ENCODE data around the gene PDE6B. TPM values are rescaled to one million over a fixed set of nuclear protein-coding genes. Genes with fewer than 3 reads are reported as not detected.
"Not testable (repeated sequence)": the region's sequence is repeated elsewhere in the genome, so short reads cannot be mapped to it uniquely, and the experiment has no call there.

The PDE6B gene
- polyA plus RNA-seq, 3 donors, result 40.3 to 56.1 (median 46.4) TPM

DNA sequence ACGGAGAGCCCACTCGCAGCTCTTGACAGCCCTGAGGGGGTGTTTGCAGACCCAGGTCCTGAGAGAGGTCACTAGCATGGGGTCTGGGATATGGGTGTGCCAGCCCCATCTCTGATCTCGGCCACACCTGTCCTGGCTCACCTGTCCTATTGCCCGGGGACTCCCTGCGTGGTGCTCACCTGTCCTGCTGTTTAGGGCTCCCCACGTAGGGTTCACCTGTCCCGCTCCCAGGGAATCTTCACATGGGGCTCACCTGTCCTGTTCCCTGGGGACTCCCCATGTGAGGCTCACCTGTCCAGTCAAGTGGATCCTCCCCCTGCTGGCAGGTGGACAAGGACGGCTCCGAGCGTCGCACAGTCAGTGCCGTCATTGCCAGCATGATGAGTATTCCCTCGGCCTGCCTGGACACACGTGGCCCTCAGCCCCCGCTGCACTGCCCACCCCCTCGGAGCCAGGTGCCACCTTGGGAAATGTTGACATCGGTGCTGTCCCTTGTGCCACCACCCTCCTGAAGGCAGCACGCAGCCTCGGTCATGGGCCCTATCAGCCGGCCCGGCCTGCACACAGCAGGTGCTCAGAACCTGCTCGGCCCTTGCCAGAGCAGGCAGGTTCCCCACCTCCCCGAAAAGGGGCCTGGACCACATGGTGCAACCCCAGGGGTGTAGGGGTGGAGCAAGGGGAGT, 57.3 kb downstream of the PDE6B start:
- DNase-seq, result no peak

DNA sequence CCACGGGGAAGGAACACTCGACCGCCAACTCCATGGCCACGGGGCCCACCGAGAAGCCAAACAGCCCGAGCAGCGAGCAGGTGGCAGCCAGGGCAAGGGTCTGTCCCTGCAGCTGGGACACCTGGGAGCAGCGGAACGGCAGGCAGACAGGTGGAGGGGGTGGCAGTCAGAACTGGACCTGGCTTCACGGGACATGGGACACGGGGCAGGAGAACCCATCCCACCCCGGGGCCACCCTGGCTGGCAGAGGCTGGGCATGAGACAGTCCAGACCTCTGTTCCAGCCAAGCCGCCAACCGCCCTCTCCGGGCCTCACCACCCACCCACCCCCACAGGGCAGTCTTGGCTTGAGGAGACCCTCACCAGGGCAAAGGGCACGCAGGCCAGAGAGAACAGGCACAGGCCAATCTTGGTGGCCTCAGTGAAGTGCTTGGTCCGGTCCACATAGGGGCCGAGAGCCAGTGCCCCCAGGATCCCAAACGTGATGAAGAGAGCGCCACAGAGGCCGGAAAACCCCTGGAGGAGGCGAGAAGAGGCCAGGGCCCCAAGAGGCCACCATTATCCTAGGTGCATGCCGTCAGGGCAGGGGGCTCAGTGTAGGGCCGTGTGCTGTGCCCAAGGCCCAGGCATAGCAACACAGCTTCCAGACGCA, 58.0 kb downstream of the PDE6B start:
- no peak for DNase-seq

DNA sequence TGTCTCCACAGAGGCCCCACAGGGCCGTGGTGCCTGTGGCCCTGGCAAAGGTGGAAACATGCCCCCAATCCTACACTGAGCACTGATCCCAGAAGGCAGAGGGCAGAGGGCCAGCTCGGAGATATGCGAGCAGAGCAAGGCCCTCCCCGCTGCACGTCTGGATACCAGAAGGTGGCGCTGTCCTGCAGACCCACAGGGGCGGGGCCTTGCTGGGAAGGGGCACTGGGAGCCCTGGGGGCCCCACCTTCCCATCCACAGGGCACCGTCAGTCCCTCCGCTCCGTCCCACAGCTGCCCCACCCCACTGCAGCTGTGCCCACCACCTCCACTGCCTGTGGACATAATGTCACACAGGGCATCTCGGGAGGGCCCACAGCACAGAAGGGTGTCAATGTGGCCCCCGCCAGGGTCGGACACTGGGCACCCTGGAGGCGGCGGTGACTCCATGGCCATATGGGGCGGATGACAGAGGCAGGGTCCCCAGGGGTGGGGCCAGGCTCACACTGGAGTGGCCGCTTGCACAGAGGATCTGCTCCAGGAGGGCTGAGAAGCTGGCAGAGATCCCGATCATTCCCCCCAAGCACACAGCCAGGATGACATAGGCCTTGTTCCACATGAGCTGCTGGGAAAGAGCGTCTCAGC, 58.7 kb downstream of the PDE6B start:
- DNase-seq, result no peak

DNA sequence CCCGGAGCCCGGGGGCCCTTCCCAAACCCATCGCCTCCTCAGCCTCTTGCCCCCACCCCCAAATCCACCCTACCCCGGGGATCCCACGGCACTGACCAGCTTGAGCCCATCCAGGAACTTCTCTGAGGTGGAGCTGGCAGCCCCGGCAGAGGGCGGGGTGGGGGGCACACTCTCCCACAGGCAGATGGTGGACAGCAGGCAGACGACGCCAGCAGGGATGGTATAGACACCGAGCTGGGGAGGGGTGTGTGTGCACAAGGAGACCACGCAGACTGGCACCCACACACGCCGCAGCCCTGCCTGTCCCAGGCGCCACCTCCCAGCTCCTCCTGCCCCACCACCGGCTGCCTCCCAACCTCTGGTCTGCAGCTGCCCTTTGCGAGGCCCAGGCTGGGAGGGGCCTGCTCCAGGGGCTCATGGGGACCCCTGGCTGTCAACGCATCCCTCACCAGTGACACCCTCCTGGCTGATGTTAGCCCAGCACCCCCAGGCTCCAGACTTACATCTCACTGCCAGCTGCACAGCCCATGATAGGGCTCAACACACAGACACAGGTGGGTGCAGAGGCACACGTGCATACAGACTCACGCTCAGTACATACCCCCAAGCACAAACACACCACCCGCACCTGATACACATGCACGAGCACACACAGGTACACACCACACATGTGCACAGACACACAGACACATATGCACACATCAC, 59.4 kb downstream of the PDE6B start:
- no peak for DNase-seq

DNA sequence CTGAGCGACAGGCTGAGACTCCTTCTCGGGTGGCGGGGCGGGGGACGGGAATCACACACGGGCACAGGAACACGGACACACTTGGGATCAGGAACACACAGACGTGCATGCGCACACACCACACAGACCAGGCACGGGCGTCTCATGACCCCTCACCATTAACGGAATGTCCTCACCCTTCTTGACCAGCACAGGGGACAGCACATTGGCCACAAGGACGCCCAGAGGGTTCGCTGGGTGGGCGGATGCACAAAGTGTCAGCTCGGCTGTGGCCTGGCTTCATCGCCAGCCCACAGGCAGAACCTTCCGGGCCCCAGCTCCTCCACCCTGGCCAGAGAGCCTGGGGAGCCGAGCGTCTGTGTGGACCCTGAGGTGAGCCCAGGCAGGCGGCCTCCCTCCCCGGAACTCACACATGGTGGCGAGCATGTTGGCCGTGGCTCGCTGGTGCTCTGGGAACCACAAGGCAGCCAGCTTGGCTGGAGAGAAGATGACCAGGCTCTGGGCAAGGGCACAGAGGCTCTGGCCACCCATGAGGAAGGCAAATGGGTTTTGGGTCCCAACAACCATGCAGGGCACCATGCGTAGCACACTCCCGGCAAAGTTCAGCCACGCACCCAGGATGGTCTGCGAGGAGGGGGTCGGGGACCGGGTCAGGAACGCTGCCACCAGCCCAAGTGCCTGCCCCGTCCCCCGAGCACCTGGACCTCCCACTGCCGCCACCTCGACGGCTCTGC, 60.5 kb downstream of the PDE6B start:
- DNase-seq, result no peak

DNA sequence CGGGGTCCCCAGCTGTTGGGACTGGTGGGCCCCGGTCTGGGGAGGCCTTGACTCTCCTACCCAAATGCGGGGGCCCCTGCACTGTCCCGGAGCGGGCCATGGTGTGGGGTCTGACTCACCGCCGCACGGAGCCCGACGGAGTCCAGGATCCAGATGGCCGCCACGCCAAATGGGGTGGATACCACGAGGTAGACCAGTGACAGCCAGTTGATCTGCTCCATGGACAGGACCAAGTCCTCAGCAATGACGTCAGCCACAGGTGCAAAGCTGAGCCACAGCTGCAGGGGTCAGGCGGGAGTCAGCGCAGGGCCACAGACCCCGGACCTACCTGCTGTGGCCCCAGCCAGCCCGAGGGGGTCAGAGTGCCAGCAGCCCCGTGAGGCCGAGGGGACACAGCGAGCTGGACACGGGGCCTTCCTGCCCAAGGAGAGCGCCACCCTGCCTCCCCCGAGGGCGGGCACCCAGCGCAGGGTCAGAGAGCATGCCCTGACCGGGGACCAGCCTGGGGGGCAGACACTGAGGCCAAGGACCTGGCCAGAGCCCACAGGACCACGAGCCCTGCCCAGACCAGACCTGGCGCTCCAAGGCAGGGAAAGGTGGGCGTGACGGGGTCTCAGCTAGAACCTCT, 61.2 kb downstream of the PDE6B start:
- no peak for DNase-seq

DNA sequence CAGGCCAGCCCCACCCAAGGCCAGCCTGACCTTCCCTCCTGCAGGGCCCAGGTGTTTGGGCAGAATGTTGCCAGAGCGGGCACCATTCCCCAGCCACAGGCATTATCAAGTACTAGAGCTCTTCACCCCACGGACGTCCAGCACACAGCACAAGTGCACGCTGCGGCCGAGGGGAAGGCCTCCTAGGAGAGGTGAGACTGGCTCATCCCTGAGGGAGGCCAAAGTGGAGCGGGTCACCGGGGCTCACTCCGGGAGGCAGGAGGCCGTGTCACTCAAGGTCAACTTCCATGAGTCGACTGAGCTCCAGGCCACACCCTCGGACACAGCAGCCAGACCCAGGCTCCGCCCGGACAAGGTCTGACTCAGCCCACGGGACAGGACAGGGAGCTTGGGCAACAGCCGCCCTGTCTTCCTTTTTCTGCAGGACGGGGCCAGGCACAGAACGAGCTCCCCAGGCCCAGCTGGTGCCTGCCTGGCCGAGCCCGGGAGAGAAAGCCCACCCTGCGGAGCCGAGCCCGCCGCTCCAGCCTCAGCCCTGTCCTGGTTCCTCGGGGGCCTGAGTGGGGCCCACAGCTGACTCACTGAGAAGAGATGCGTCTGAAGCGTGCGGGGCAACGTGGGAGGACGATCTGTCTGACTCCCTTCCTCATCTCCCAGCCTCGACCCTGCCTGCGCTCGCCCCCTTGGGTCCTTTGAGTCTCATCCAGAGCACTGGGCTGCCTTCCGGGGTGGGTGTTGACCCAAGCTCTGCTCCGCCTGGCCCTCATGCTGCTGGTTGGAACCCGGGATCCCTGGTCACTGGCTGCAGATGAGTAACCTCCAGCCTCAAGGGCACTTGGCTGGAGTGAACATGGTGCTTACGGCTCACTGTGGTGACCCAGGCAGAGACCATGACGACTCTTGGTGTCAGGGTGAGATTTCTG, 61.9 kb downstream of the PDE6B start:
- no peak for DNase-seq

DNA sequence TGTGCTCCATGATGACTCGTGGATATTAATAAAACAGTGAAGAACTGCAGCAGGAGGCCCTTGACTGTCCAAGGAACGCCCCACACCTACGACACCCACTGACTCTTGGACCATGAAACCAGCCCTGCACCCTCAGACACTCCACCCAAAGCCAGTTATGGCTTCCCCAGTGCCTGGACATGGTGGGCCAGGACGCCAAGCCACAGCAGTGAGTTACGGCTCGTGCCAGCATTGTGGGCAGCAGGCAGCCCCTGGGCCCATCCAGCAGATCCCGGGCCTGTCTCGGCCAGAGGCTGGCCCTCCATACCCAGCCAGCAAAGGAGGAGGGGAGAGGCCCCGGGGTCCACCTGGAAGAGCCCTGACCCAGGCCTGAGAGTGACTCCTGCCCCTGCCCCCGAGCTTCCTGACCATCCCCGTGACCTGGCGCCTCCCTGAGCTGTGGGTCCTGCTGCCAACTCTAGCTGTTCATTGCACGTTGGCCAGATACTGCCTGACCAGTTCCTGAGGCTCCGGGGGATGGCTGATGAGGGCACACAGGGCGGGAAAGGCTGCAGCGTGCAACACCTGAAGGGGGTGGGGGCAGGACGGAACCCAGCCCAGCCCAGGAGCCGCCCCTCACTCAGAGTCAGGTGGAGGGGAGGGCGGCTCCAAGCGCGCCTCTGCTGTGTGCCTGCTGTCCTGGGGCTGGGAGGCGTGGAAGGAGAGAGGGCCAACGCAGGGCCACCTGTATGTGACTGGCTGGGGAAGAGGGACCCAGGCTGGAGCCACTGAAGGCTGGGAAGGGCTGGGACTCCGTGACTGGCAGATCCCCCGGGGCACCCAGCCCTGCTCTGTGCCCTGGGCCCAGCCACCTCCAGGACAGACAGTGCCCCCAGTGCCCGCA, 62.8 kb downstream of the PDE6B start:
- no peak for DNase-seq

DNA sequence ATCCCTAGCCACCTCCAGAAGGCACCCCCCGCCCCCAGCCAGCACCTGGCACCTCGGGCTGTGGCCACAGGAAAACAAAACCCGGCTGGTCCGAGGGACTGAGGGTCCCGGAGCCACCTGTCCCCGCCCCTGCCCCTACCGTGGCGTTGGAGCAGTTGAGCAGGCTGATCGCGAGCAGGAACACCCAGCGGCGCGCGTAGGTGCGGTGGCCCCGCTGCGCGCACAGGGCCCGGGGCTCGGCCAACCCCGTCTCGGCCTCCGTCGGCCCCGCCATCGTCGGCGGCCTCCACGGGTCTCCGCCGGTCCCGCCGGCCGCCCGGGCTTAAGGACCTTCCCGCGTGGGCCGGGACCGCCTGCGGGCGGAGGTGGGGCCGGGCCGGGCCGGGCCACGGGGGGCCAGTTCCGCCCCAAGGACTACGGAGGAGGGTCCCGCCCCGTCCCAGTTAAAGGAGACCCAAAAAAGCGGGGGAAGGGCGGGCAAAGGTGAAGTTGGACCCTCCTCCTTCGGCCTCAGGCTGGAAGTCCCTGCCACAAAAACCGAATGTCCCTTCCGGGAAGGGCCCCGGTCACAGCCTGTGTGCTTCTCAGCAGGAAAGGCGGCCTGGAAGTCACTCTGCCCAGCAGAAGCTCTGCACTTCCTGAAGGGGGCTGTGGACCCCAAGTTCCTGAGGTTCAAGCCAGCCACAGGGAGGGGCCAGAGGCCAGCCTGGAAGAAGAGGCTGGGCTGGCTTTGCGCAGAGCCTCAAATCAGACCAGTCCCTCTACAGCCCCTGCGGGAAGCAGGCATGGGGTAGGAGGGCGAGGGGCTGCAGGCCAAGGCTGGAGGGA, 63.7 kb downstream of the PDE6B start, which contains the start of gene SLC49A3:
Gene SLC49A3, minus strand, starts transcription at position 298 of the 828 bp plus-strand sequence. Its CDS starts 24 bp downstream, at position 274.
- no peak for DNase-seq

DNA sequence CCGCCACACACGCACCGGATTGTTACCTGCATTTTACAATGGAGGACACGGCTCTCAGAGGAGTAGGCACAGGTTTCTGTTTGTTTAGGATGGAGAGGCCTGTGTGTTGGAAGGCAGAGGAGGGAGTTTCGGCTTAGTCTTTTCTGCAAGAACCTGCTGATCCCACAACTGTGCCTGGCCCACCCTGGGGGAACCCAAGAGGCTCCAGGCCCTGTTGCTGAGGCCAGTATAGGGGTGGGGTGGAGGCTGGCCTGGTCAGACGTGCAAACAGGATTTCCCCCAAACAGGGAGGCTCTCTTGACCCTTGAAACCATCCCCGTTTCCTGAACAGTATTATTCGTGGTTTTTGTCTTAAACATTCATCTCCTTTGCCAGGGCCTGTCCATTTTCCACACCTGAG, 64.3 kb downstream of the PDE6B start:
- DNase-seq, result no peak

DNA sequence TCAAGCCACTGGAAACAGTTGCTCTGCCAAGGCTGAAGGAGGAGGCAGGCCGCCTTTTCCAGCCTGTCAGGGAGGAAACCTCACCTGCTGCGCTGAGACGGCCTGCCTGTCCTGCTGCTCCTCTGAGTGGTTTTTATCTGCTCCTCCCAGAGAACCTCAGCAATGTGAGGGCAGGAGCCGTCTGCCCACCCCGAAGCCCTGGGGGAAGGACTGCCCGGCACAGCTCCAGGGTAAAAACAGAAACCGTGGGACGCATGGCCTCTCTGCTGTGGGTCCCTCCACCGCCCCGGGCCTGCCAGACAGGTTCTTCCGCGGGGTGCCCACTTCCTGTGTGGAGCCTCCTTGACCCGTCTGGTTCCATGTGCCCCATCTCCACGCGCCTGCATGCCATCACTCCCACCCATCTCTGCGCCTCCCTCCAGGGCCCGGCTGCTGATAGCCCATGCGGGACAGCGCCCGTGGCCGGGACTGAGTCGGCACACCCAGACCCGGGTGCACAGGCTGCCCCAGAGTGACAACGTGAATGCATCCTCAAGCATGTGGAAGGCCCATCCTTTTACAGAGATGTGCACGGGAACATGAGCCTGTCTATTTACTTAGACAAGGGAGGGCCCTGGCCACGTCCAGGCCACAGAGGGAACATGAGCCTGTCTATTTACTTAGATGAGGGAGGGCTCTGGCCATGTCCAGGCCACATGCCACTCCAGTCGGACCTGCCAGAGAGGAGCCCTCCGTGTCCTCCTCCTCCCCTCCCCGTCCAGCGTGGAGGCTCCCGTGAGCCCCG, 67.6 kb downstream of the PDE6B start:
- DNase-seq, result no peak

DNA sequence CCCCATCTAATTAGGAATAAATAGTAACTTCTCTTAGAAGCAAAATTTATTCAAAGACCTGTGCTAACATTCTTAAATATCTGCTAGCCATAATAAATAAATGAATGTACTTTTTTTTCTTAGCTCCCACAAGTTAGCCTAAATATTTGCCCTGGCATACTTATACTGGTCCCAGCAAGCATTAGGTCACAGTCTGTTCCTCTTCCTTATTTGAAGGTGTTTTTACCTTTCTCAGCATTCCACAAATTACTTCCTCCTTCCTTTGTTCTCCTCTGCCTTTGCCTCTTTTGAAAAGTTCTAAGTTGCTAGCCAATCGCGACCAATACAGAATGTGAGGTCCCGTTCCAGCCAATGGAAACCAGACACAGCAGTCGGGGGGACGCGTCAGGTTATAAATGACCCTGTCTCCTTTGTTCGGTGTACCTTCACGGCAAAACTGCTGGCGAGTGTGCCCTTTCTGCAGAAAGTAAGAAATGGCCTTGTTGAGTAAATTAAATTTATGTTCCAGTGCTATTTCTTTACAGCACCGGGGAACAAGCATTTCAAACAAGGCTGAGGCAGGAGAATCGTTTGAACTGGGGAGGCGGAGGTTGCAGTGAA, 69.1 kb downstream of the PDE6B start:
- DNase-seq, result not testable (repeated sequence)

DNA sequence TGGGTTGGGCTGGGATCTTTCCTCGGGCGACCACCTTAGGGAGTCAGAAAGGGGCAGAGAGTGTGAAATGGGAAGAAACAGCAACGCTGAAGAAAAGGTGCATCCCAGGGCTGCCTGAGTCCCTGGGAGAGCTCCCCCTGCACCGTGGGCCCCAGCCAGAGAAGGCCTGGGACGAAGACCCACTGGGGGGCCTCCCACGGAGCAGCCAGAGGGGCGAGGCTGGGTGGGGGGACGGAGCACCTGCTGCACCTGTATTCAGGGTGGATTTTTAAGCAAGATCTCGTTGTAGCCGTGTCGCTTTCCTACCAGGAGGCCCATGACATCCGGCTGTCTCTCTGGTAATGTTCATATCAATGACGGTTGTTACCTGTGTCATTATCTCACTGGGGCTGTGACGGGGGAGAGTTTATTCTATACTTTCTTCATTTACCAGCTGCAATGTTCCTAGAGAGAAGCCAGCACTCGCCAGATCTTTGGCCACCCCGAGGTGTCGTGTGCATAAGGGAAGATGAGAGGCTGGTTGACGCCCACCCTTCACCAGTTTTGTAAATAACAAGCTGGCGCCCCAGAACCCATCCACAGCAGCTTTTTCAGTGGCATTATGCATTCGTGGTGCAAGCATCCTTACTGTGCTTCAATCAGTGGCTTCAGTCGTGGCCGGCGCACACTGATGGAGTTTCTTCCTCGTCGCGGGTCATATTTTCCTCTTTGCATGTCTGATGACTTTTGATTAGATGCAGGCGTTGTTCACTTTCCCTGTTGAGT, 74.6 kb downstream of the PDE6B start:
- DNase-seq, result no peak

DNA sequence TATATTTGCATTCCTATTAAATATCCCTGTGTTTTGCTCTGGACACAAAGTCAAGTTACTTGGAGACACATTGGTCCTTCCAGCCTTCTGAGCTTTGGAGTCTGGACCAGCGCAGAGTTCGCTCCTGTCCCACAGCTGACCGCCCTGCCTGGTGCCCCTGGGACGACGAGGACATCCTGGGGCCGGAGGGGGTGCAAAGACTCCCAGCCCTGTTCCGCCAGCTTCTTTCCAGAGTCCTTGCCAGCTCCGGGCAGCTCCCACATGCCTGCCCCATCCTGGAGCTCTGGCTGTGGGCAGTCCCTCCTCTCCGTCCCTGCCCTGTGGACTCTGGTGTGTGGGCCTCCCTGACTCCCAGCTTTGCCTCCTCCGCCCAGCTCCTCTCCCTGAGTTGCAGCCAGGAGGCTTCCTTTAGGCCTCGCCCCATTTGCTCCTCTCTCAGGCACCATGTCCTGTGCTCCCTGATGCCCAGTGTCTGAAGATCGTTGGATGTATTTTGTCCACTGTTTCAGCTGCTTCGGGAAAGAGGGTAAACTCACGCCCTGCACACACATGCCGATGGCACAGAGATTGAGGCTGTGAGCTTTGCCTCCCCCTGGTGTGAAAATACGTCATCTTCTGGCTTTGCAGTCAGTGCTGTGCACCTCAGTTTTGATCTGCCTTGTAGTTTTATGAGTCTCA, 75.4 kb downstream of the PDE6B start:
- no peak for DNase-seq

DNA sequence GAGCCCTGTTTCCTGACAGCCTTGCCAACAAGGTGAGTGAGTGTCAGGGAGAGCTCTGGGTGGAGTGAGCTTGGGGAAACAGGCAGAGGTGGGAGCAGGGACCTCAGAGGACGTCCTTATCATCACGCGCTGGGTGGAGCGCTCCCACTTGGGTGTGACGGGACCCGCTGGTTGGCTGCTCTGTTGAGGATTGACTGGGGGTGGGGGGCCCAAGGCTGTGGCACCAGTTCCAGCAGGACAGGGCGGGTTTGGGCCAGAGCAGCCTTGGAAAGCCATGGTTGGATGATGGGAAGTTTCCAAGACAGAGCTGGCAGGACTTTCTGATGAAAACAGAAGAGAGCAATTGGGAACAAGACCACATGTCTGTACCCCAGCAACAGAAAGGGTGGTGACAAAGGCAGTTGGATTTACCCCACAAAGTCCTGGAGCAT, 77.3 kb downstream of the PDE6B start:
- no peak for DNase-seq

All from renal pelvis (tissue), 4 donors.